Right forelimb (tissue), 1 donor: Measurements from ENCODE around the gene SPG11.
"Not testable (repeated sequence)": the region's sequence is repeated elsewhere in the genome, so short reads cannot be mapped to it uniquely, and the experiment has no call there.

ENCODE experiments used
- DNase-seq: peaks from one replicate; pipeline ENCODE4 v3.0.0-alpha.2; 2018

The SPG11 gene

GRCh38 chr15:44663410-44664308 lies at the start of gene SPG11:
TSS of gene SPG11 (minus strand) at chr15:44663662. CDS start at chr15:44663647, 15 bp downstream.
- peak; percentile 96 for DNase-seq

GRCh38 chr15:44712346-44713005 lies 49.0 kb upstream of the SPG11 start:
- no peak for DNase-seq

GRCh38 chr15:44711743-44712345 lies 48.4 kb upstream of the SPG11 start:
- DNase-seq = no peak

GRCh38 chr15:44711096-44711742 lies 47.8 kb upstream of the SPG11 start, which contains the start of the genes B2M and PATL2:
TSS of gene B2M (plus strand) at chr15:44711517. CDS start at chr15:44711547, 30 bp downstream.
TSS of gene PATL2 (minus strand) at chr15:44711323. CDS start at chr15:44676490, 34,833 bp downstream.
- peak; percentile 98 for DNase-seq

GRCh38 chr15:44710236-44711095 lies 47.0 kb upstream of the SPG11 start:
- no peak for DNase-seq

- no peak for DNase-seq
Observed at GRCh38 chr15:44706946-44707636, 43.6 kb upstream of the SPG11 start.

- DNase-seq = no peak
Observed at GRCh38 chr15:44706401-44706800, 42.9 kb upstream of the SPG11 start.

GRCh38 chr15:44705986-44706385 lies 42.5 kb upstream of the SPG11 start:
- no peak for DNase-seq

GRCh38 chr15:44700676-44701075 lies 37.2 kb upstream of the SPG11 start:
- DNase-seq = not testable (repeated sequence)

GRCh38 chr15:44698641-44699040 lies 35.2 kb upstream of the SPG11 start:
- no peak for DNase-seq

- DNase-seq = no peak
Observed at GRCh38 chr15:44697014-44697413, 33.6 kb upstream of the SPG11 start.

- no peak for DNase-seq
Observed at GRCh38 chr15:44695294-44695693, 31.8 kb upstream of the SPG11 start.

GRCh38 chr15:44694416-44694815 lies 31.0 kb upstream of the SPG11 start:
- DNase-seq = no peak

GRCh38 chr15:44692659-44693058 lies 29.2 kb upstream of the SPG11 start:
- no peak for DNase-seq

- not testable (repeated sequence) for DNase-seq
Observed at GRCh38 chr15:44690245-44690644, 26.8 kb upstream of the SPG11 start.

- not testable (repeated sequence) for DNase-seq
Observed at GRCh38 chr15:44689318-44689717, 25.9 kb upstream of the SPG11 start.

GRCh38 chr15:44682809-44683682 lies 19.6 kb upstream of the SPG11 start:
- DNase-seq = not testable (repeated sequence)

GRCh38 chr15:44682211-44682610 lies 18.7 kb upstream of the SPG11 start:
- DNase-seq = no peak

GRCh38 chr15:44676676-44677075 lies 13.2 kb upstream of the SPG11 start:
- DNase-seq = no peak

- no peak for DNase-seq
Observed at GRCh38 chr15:44675911-44676310, 12.4 kb upstream of the SPG11 start.
